WTC11 (cell line): ENCODE measurements around the gene IL27RA. TPM values are rescaled to one million over a fixed set of nuclear protein-coding genes. Genes with fewer than 3 reads are reported as not detected.

Source experiments
- ATAC-seq: fragments of 200-7000 bp; cut with Tn5 transposase; 2 replicates; pipeline ENCODE4 v1.10.0; 2021; ENCODE audit warnings: mild to moderate bottlenecking, moderate library complexity
- CTCF ChIA-PET: fragments of 300-600 bp; sonication (Branson Sonifier 250); formaldehyde crosslinking; loops from one replicate; lab custom pipeline; 2021; ENCODE audit warnings: antibody characterized with exemption; lab: Charles Lee
- POLR2A ChIA-PET: fragments of 350-600 bp; sonication (Branson Sonifier 250); formaldehyde crosslinking; loops from one replicate; lab custom pipeline; 2021; ENCODE audit warnings: antibody characterized with exemption; lab: Charles Lee
- DNase-seq: peaks from one replicate; pipeline ENCODE4 v3.0.0; 2021; ENCODE audit warnings: low spot score
- H3K27ac Mint-ChIP-seq: 2 replicates; pipeline ENCODE4 v1.8.0; 2021; ENCODE audit warnings: mixed read lengths
- H3K27me3 Mint-ChIP-seq: 2 replicates; pipeline ENCODE4 v1.8.0; 2021; ENCODE audit warnings: low read depth, mild to moderate bottlenecking, moderate library complexity, mixed read lengths
- H3K36me3 Mint-ChIP-seq: 2 replicates; pipeline ENCODE4 v1.8.0; 2021; ENCODE audit warnings: mixed read lengths
- H3K4me1 Mint-ChIP-seq: 2 replicates; pipeline ENCODE4 v1.8.0; 2022; ENCODE audit warnings: mixed read lengths
- H3K4me3 Mint-ChIP-seq: 2 replicates; pipeline ENCODE4 v1.8.0; 2021; ENCODE audit warnings: mild to moderate bottlenecking, moderate library complexity, mixed read lengths
- H3K9me3 Mint-ChIP-seq: 2 replicates; pipeline ENCODE4 v1.8.0; 2021; ENCODE audit warnings: mixed read lengths
- CBFB ChIP-seq: sonication (generic); formaldehyde crosslinking; IDR thresholded peaks from 2 replicates; pipeline ENCODE4 v1.8.1; 2022; ENCODE audit warnings: mild to moderate bottlenecking, low read depth, missing genetic modification reagents
- CREM ChIP-seq: sonication (generic); formaldehyde crosslinking; IDR thresholded peaks from 2 replicates; pipeline ENCODE4 v1.8.1; 2022; ENCODE audit warnings: mild to moderate bottlenecking, missing genetic modification reagents, moderate library complexity
- E2F1 ChIP-seq: sonication (generic); formaldehyde crosslinking; IDR thresholded peaks from 2 replicates; pipeline ENCODE4 v1.8.0; 2022; ENCODE audit warnings: mild to moderate bottlenecking, missing genetic modification reagents
- E2F5 ChIP-seq: sonication (generic); formaldehyde crosslinking; IDR thresholded peaks from 2 replicates; pipeline ENCODE4 v1.8.1; 2022; ENCODE audit warnings: mild to moderate bottlenecking, moderate library complexity, missing genetic modification reagents
- ELF4 ChIP-seq: sonication (generic); formaldehyde crosslinking; IDR thresholded peaks from 2 replicates; pipeline ENCODE4 v1.8.1; 2022; ENCODE audit warnings: low read depth, mild to moderate bottlenecking, moderate library complexity, missing genetic modification reagents
- HMGA2 ChIP-seq: fragments of 250-450 bp; sonication (Bioruptor Pico); IDR thresholded peaks from 2 replicates; pipeline ENCODE4 v1.4.0; 2021; ENCODE audit warnings: mild to moderate bottlenecking, moderate library complexity
- MLX ChIP-seq: sonication (generic); formaldehyde crosslinking; IDR thresholded peaks from 2 replicates; pipeline ENCODE4 v1.8.1; 2023; ENCODE audit warnings: mild to moderate bottlenecking, missing genetic modification reagents, moderate library complexity
- NFYB ChIP-seq: sonication (generic); formaldehyde crosslinking; conservative IDR thresholded peaks from 2 replicates; pipeline ENCODE4 v1.8.0; 2022; ENCODE audit warnings: low read depth, missing genetic modification reagents
- PRDM15 ChIP-seq: sonication (generic); formaldehyde crosslinking; IDR thresholded peaks from 2 replicates; pipeline ENCODE4 v1.8.0; 2022; ENCODE audit warnings: missing genetic modification reagents
- SMAD4 ChIP-seq: sonication (generic); formaldehyde crosslinking; IDR thresholded peaks from 2 replicates; pipeline ENCODE4 v1.8.0; 2022; ENCODE audit warnings: mild to moderate bottlenecking, missing genetic modification reagents
- SOX15 ChIP-seq: fragments of 250-450 bp; sonication (Bioruptor Pico); IDR thresholded peaks from 2 replicates; pipeline ENCODE4 v1.9.0; 2021; ENCODE audit warnings: mild to moderate bottlenecking
- TEAD1 ChIP-seq: sonication (generic); formaldehyde crosslinking; IDR thresholded peaks from 2 replicates; pipeline ENCODE4 v1.8.0; 2022; ENCODE audit warnings: mild to moderate bottlenecking, missing genetic modification reagents
- TP53 ChIP-seq: sonication (generic); formaldehyde crosslinking; IDR thresholded peaks from 2 replicates; pipeline ENCODE4 v1.8.1; 2023; ENCODE audit warnings: mild to moderate bottlenecking, missing genetic modification reagents
- ZNF138 ChIP-seq: sonication (generic); formaldehyde crosslinking; conservative IDR thresholded peaks from 2 replicates; pipeline ENCODE4 v1.8.1; 2022; ENCODE audit warnings: mild to moderate bottlenecking, moderate library complexity, missing genetic modification reagents
- ZNF219 ChIP-seq: sonication (generic); formaldehyde crosslinking; IDR thresholded peaks from 2 replicates; pipeline ENCODE4 v1.8.0; 2023; ENCODE audit warnings: missing genetic modification reagents, mild to moderate bottlenecking, borderline replicate concordance
- ZNF281 ChIP-seq: sonication (generic); formaldehyde crosslinking; IDR thresholded peaks from 2 replicates; pipeline ENCODE4 v1.8.0; 2023; ENCODE audit warnings: mild to moderate bottlenecking, missing genetic modification reagents
- ZNF416 ChIP-seq: fragments of 250-450 bp; sonication (Bioruptor Pico); IDR thresholded peaks from 2 replicates; pipeline ENCODE4 v1.9.0; 2021; ENCODE audit warnings: mild to moderate bottlenecking, inconsistent platforms
- ZNF532 ChIP-seq: fragments of 250-450 bp; sonication (Bioruptor Pico); IDR thresholded peaks from 2 replicates; pipeline ENCODE4 v1.9.0; 2021; ENCODE audit warnings: mild to moderate bottlenecking, borderline replicate concordance
- total RNA-seq: library from RNA; stranded (reverse); gene quantifications from 3 replicates; pipeline ENCODE4 v1.2.3, GENCODE V29; 2021

The IL27RA gene
- total RNA-seq, 1 experiment from 2014 or later: 12.2 TPM

GRCh38 chr19:14082675-14082960 lies 51.1 kb downstream of the IL27RA start:
- Mint-ChIP-seq H3K9me3 (no peaks in the 10 kb centered on the region), H3K27me3 (peaks cover 31% of the 10 kb centered on the region), H3K36me3 (0 out of 2 replicates have a peak, but pooled peaks cover 6% of the 10 kb centered on the region), H3K27ac (no peak overlapping the region), H3K4me1 (peaks cover 3% of the 10 kb centered on the region), H3K4me3 (peak overlapping the region; percentile 89)
- no peak for DNase-seq
- TF ChIP-seq E2F1 (CRISPR knock-in tag): no peak
- TF ChIP-seq NFYB (CRISPR knock-in tag): no peak
- TF ChIP-seq TP53: no peak
- TF ChIP-seq PRDM15 (CRISPR knock-in tag): no peak
- CTCF ChIA-PET: interaction anchor here (1.3 to 1.8 kb wide), 3 partner anchors 11 to 32 kb away, joined by 3 to 8 read pairs (median 4); partner anchors contain the start of gene MISP3
- POLR2A ChIA-PET: no interaction called here
- no peak for ATAC-seq

GRCh38 chr19:14085309-14085995 lies 53.9 kb downstream of the IL27RA start, which contains the start of gene C19orf67:
Gene C19orf67 (minus strand): TSS chr19:14085783. CDS start chr19:14085627, 156 bp downstream.
- Mint-ChIP-seq H3K4me1 (peaks cover 7% of the 10 kb centered on the region), H3K36me3 (peaks cover 18% of the 10 kb centered on the region), H3K27me3 (peaks cover 31% of the 10 kb centered on the region), H3K4me3 (peak within 1 kb of the TSS; percentile 57), H3K27ac (no peak within 1 kb of the TSS), H3K9me3 (no peaks in the 10 kb centered on the region)
- peak; percentile 59 for DNase-seq
- POLR2A ChIA-PET: interaction anchor here (1.1 kb wide), 1 partner anchor 898 kb away, joined by 3 read pairs; no protein-coding TSS in a partner anchor
- ATAC-seq: peak; percentile 27
- TF ChIP-seq HMGA2 (CRISPR knock-in tag): no peak
- no peak for TF ChIP-seq SOX15 (CRISPR knock-in tag)
- no peak for TF ChIP-seq TEAD1 (CRISPR knock-in tag)
- no peak for TF ChIP-seq ELF4 (CRISPR knock-in tag)
- TF ChIP-seq ZNF138 (CRISPR knock-in tag): no peak
- TF ChIP-seq E2F5: no peak
- TF ChIP-seq MLX (CRISPR knock-in tag): no peak
- no peak for TF ChIP-seq CREM (CRISPR knock-in tag)
- CTCF ChIA-PET: interaction anchor here (0.6 to 1.7 kb wide), 13 partner anchors 8 to 395 kb away, joined by 3 to 7 read pairs (median 3); partner anchors contain the start of gene ASF1B

GRCh38 chr19:14086098-14086497 lies 54.5 kb downstream of the IL27RA start:
- ChIA-PET POLR2A (no interaction called here), CTCF (interaction anchor here (0.6 to 1.5 kb wide), 7 partner anchors 9 to 213 kb away, joined by 3 to 5 read pairs (median 3); a partner anchor contains a TSS)
- no peak for DNase-seq
- peak overlapping the region; percentile 57 for H3K4me3 Mint-ChIP-seq
- H3K27ac Mint-ChIP-seq: no peak overlapping the region
- peaks cover 7% of the 10 kb centered on the region for H3K4me1 Mint-ChIP-seq
- no peak for ATAC-seq
- peaks cover 18% of the 10 kb centered on the region for H3K36me3 Mint-ChIP-seq
- no peaks in the 10 kb centered on the region for H3K9me3 Mint-ChIP-seq
- peaks cover 31% of the 10 kb centered on the region for H3K27me3 Mint-ChIP-seq
- TF ChIP-seq CBFB (CRISPR knock-in tag) (no peak), ZNF532 (CRISPR knock-in tag) (no peak), ZNF219 (CRISPR knock-in tag) (no peak), ZNF281 (CRISPR knock-in tag) (no peak), ZNF416 (CRISPR knock-in tag) (no peak), SMAD4 (no peak)
